Testis (tissue), 2 donors: ENCODE measurements around the gene SLC35C1.

Experiments used
- CTCF ChIP-seq, 3 experiments: fragments of 450-650 bp in 2 of 3; fragments of 200-600 bp in 1 of 3; sonication (generic) in 1 of 3; IDR thresholded peaks; one replicate each; pipeline ENCODE4 v1.5.1; 2016 to 2019; ENCODE audit warnings: antibody characterized with exemption in 3 of 3, mild to moderate bottlenecking in 2 of 3, moderate library complexity in 1 of 3
- POLR2A ChIP-seq: fragments of 450-650 bp; IDR thresholded peaks from one replicate; pipeline ENCODE4 v1.6.1; 2017; ENCODE audit warnings: antibody characterized with exemption, mild to moderate bottlenecking, moderate library complexity

DNA sequence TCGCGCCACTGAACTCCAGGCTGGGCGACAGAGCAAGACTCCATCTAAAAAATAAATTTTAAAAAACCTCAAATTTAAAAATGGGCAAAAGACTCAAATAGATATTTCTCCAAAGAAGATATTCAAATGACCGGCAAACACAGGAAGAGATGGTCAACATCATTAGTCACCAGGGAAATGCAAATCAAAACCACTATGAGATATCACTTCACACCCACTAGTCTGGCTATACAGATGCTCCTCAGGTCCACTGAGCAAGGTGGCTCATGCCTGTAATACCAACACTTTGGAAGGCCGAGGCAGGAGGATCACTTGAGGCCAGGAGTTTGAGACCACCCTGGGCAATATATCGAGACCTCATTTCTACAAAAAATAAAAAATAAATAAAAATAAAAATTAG lies 43.3 kb upstream of the SLC35C1 start:
- TF ChIP-seq POLR2A (no peak), CTCF (IDR thresholded peaks at IDR 0.05) (no peak)
